Uterus (tissue), 2 donors: ENCODE results near the gene GOLIM4.

Experiments used
- CTCF ChIP-seq, 4 experiments: fragments of 200-600 bp in 2 of 4; fragments of 450-650 bp in 2 of 4; sonication (generic) in 2 of 4; IDR thresholded peaks; one replicate each; pipeline ENCODE4 v1.5.1; 2016 to 2019; ENCODE audit warnings: antibody characterized with exemption in 4 of 4, mild to moderate bottlenecking in 2 of 4, moderate library complexity in 1 of 4
- POLR2A ChIP-seq, 2 donors: fragments of 450-650 bp; IDR thresholded peaks; one replicate each; pipeline ENCODE4 v1.6.1; 2016; ENCODE audit warnings: antibody characterized with exemption in 2 of 2, mild to moderate bottlenecking in 1 of 2, moderate library complexity in 1 of 2

- TF ChIP-seq POLR2A (IDR thresholded peaks at IDR 0.05) (no peak), CTCF (IDR thresholded peaks at IDR 0.05) (no peak)
These were observed 105.7 kb downstream of the GOLIM4 start for GRCh38 chr3:167989999-167990398.
